NCI-H2196 treated with DMSO at 0.1 percent for 48 hours (cell line): ENCODE data around the gene LIN52.
"Not testable (repeated sequence)": the region's sequence is repeated elsewhere in the genome, so short reads cannot be mapped to it uniquely, and the experiment has no call there.

Experiments used
- DNase-seq: peaks from one replicate; lab custom pipeline; 2025; ENCODE audit not compliant: unreplicated experiment; lab: John Stamatoyannopoulos, UW

Gene LIN52

DNA sequence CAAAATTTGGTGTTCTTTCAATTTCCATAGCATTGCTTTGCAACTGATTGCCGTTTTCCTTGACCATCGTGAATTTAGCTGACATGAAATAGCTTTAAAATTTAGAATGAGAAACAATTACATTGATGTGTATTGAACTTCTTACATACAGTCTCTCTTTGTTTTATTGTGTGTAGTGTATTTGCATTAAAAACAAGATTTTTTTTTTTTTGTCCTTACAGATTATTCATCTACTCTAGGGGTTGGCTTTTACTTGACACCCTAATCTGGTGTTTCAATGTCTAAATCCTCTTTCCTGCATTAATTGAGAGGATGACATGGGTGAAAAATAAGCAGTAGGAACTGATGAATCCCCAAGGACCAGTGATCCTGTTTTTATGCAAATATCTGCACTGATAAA is 20.6 kb downstream of the LIN52 start:
- DNase-seq, result no peak

DNA sequence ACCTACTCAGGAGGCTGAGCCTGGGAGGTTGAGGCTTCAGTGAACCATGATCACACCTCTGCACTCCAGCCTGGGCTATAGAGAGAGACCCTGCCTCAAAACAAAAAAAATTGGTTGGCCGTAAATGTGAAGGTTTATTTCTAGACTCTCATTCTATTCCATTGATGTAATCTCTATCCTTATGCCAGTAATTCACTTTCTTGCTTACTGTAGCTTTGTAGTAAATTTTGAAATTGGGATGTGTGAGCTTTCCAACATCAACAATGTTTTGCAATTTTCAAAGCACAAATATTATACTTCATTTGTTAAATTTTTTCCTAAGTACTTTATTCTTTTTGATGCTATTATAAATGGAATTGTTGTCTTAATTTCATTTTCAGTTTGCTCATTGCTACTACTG is 24.6 kb downstream of the LIN52 start:
- no peak for DNase-seq

DNA sequence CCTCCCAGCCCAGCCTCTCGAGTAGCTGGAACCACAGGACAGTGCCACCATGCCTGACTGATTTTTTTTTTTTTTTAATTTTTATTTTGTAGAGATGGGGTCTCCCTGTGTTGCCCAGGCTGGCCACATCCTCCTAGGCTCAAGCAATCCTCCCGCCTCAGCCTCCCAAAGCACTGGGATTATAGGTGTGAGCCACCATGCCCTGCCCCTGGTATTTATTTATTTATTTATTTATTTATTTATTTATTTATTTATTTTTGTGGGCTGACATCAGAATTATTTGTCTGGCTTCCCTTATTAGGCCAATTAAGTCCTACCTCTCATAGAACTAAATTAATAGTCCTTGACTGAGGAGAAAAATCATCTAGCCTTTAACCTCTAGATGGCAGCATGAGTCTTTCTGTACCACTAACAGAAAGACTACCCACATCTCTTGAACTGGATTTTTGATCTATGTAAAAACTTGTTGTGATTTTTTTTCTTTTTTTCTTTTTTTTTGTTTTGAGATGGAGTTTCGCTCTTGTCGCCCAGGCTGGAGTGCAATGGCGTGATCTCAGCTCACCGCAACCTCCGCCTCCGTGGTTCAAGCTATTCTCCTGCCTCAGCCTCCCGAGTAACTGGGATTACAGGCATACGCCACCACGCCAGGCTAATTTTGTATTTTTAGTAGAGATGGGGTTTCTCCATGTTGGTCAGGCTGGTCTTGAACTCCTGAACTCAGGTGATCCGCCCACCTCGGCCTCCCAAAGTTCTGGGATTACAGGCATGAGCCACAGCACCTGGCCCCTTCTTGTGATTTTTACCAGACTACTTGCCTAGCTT is 26.9 kb downstream of the LIN52 start:
- peak; percentile 34 for DNase-seq

DNA sequence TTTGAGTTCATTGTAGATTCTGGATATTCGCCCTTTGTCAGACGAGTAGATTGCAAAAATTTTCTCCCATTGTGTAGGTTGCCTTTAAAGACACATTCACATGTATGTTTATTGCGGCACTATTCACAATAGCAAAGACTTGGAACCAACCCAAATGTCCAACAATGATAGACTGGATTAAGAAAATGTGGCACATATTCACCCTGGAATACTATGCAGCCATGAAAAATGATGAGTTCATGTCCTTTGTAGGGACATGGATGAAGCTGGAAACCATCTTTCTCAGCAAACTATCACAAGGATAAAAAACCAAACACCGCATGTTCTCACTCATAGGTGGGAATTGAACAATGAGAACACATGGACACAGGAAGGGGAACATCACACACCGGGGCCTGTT is 40.7 kb downstream of the LIN52 start:
- DNase-seq, result not testable (repeated sequence)

DNA sequence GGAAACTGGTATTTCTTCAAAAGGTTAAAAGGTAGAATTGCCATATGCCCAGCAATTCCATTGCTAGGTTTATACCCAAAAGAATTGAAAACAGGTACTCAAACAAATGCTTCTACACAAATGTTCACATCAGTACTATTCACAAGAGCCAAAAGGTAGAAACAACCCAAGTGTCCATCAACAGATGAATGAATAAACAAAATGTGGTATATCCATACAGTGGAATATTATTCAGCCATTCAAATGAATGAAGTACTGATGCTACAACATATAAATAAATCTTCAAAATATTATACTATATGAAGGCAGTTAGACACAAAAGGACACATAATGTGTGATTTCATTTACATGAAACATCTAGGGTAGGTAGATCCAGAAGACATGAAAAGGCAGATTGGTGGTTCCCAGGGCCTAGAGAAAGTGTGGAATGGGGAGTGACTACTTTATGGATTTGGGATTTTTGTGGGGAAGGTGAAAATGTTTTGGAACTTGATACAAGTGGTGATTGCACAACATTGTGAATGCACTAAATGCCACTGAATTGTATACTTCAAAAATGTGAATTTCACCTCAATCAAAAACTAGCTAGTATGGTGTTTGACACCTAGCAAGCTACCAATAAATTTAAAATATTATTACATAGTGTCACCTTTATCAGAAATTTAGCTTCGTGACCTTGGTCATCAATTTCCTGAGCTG is 41.7 kb downstream of the LIN52 start:
- no peak for DNase-seq

DNA sequence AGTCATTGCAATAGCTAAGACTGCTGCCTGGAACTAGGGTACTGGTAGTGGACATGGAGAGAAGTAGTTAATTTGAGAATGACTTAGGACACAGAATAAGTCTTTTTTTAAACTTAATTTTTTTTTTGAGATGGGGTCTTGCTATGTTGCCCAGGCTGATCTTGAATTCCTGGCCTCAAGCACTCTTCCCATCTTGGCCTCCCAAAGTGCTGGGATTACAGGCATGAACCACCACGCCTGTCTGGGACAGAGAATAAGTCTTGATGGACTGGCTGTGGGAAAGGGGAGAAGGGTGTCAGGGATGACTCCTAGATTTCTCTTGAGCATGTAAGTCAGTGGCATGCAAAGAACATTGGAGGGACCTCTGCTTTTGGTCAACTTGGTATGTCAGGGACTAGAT is 42.9 kb downstream of the LIN52 start:
- no peak for DNase-seq

DNA sequence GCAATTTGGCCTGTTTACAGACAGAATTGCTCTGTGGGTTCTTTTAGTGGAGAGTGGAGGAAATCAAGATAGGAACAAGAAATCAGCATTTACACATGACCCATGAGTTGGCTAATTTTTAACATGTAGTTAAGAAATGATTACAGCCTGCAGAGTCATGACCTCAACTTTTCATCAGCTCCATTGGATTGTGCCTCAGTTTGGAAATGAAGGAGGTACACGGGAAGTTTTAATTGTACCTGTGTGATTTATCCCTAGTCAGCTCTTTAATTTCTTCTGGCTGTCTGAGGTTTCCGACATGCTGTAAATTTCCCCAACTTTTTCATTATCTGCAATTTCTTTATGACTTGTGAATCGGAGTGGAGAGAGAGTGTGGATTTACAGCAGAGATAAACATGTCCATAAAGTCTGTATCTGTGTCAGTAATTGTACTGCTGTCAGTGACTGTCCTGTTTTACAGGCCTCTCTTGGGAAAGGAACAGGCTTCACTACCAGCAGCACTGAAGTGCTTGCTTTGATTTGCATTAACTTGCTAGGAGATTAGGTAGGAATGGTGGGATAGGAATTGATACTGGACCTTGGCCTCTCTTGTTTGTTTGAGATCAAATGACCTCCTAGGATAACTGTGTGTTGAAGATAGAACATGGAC is 49.2 kb downstream of the LIN52 start:
- no peak for DNase-seq

DNA sequence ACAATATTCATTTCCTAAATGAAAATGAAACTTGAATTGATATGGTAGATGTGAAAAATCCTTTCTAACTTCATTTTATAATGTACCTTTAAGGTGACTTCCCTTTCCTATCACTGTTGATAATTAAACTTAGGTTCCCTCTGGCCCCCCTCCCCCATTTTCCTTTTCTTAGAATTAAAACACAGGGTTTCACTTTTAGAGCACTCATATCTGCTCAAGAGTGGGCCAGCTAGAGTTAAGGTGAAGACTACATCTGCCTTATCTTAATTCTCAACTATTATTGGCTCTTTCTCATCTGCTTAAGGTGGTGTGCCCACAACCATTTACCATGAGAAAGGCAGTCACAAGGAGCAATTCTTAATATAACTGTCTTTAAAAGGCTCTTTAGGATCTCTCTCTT is 49.7 kb downstream of the LIN52 start:
- no peak for DNase-seq

DNA sequence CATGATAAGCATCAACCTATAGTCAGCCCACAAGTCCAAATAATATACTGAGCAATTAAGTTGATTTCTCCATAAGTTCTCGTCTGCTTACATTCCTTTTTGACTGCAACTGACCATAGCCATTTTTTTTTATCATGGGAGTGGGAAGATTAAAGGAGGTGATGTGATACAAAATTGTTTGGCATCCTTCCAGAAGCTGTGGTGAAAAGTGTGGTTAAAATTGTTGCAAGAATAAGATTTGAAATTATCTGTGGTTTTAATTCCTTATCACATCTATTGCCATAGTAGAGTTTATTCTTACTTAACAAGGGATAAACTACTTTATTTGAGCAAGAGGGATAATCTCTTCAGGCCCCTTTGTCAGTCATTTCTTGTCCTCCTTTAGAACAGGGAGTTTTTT is 50.7 kb downstream of the LIN52 start:
- no peak for DNase-seq

DNA sequence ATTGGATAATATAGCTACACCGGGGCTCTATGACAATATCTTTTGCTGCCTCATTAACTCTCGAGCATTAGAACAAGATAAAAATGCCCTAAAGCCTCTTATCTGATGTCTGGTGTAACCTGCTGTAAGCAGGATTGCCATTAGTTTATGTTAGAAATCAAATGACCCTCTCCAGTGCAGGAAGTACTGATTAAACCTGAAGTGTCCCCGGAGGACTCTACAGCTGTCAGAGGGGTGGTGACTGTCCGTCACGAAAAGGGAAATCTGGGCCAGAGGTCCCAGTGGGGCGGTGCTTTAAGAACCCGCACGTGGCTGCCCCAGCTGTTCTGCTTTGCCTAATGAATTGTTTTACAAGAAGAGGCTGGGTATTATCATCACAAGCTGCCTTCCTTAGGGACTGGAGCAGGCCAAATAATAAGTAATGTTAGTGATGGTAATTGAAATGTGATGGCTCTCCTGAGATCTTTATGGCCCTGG is 55.7 kb downstream of the LIN52 start:
- DNase-seq, result peak; percentile 67

DNA sequence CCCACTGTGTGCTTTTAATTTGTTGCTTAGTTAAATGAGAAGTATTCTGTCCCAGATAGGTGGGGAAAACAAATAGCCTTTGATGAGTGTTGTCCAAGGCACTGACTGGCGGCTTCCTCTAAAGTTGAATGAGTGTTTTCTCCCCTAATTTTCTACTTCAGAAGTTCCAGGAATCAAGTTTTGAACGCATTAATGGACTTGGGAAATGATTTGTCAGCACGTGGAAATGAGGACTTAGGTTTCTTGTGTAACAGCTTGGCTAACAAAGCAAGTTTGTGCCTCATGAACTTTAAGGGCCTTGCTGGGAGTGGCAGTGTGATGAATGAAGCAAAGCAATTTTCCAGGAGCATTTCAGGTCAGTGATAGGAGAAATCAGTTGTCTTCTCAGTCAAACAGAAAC is 56.9 kb downstream of the LIN52 start:
- no peak for DNase-seq

DNA sequence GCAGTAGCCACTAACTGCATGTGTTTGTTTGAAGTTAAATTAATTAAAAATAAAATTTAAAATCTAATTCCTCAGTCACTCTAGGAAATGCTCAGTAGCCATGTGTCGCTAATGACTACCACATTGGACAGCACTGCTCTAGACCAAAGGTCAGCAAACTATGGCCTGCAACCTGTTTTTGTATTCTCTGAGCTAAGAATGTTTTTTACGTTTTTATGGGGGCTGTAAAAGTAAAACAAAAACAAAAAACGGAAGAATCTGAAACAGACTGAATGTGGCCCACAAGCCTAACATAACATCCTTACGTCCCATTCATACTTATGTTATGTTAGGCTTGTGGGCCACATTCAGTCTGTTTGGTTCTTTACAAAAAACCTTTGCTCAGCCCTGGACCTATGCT is 57.8 kb downstream of the LIN52 start:
- DNase-seq, result no peak

DNA sequence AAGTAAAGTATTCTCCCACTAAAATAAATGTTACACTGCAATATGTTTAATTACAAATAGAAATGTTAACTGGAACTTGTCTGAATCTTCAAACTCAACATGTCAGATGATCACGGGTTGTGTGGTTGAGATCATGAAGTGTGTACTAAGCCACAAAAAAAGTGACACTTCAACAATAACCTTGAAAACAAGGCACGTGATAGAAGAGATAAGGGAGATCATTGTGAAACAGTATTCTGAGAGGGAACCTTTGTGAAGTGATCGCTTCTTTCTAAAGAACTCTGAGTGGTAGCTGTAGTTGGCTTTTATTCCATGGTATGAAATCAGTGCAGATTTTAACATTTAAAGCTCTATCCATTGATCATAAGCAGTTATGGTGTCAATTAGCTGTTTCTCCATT is 60.0 kb downstream of the LIN52 start:
- DNase-seq, result no peak

DNA sequence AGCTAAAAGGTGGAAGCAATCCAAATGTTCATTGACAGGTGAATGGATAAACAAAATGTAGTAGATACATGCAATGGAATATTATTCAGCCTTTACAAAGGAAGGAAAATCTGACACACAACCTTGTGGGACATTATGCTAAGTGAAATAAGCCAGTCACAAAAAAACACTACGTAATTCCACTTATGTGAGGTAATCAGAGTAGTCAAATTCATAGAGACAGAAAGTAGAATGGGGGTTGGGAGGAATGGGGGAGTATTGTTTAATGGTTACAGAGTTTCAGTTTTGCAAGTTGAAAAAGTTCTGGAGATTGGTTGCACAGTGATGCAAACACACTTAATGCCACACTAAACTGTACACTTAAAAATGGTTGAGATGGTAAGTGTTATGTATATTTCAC is 62.8 kb downstream of the LIN52 start:
- DNase-seq, result no peak

DNA sequence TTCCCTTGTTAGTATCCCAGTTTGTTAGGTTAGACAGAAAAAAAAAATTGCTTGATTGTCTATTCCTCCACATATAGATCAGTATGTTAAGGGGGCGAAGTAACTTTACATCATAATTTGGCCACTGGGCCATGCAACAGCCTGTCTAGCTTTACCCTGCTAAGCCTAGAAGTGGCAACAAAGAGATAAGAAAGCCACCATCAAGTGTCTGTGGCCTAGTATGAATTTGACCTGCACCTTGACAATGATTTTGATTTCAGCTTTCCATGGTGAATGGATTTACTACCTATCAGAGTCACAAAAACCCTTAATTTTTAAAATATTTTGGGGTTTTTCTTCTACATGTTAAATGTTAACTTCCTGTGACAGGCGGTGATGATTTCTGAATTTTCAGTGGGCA is 63.9 kb downstream of the LIN52 start:
- DNase-seq, result no peak

DNA sequence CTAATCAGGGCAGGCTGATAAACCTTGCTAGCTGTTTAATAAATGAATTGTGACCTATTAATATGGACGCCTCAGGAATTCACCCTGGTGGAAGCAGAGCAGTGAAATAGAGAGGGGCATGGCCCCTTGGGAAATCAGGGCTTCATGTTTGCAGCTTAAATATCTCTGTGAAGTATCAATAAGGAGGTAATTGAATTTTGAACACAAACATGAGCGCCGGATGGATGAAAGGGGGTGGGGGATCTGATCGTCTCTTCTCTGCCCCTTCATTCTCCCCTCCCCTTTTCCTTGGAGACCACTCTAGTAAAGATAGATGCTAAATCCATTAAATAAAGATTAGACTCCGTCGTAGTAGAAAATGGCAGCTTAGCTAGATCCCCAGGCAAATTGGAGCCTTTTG is 70.5 kb downstream of the LIN52 start:
- DNase-seq, result no peak

DNA sequence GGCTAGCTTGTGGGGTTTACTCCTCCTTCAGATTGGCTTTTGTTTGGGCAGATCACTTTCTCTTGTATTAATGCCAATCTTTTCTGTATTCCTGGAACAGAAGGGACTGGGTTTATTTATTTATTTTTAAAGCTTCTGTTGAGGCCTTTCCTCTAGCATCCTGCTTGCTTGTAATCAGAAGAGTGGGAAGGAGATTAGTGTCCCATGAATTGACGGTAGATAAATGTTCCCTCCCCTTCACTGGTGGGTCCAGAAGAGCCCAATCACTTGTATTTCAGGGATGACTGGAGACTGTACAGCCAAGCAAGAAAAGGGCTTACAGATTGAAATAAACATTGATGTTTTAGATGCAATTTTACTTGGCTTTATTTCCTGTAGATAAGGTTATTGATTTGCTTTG is 71.0 kb downstream of the LIN52 start:
- DNase-seq, result no peak

DNA sequence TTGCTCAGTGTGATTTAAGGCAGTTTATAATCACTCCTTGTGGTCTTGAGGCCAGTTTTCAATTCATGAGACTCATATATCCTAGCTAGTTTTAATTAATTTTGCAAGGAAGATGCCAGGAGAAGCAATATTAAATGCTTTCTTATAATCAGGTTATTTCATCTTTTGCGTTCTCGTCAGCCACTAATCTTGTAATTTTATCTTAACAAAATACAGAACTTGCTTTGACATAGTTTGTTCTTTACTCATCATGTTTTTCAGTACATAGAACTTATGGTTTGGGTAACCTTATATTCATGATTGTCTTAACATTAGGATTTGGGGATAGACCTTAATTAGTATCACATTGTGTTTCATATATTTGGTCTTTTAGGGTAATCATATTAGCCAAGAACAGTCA is 76.0 kb downstream of the LIN52 start:
- DNase-seq, result no peak

DNA sequence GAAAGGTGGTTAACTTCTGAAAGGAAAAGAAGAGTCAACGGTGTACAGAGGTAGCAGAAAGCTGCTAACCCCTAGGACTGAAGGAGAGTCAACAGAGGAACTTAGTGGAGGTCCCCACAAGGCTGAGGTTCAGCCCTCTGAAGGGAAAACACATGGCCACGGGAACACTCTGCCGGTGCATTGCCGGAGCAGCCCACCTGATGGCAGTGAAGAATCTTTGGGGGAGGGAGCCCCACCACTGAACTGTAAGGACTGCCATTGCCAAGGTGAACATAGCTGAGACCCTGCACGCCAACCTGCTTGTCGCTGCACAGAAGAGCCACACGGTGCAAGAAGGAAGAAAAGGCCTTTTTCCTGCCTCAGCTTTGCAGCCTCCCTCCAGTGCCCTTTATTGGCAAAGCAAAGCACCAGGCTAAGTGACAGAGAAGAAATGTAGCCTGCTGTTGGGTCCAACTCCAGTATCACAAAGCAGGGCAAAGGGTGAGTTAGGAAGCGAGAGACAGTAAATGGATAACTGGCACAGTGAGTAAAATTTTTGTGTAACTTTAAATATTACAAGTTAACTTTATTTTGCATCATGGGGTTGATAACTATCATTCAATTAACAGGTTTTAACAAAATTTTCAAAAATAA is 76.9 kb downstream of the LIN52 start:
- DNase-seq, result no peak

DNA sequence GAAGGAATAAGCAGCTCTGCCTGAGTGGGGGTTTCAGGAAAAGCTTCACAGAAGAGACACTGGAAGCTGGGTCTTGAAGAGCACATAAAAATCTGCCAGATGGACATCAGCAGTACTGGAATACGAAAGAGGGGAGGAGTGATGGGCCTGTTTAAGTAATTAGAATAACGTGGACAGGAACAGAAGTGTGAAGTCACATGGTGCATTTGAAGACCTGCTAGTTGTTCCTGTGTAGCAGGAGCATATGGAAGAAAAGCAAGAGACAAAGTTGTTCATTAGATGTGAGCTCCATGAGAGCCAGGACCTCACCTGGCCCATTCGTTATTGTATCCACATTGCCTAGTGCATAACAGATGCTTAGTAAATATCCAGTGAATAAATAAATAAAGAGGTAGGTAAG is 85.2 kb downstream of the LIN52 start:
- DNase-seq, result no peak

DNA sequence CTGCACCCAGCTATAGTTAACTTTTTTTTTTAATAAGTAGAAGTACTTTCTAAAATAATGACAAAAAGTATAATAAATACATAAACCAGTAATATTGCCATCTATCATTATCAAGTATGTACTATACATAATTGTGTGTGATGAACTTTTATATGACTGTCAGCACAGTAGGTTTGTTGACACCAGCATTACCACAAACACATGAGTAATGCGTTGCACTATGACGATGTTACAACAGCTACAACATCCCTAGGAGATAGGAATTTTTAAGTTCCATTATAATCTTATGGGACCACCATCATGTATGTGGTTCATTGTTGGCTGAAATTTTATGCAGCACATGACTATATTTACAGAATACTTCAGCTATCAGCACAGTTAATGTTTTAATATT is 91.6 kb downstream of the LIN52 start:
- DNase-seq, result no peak

DNA sequence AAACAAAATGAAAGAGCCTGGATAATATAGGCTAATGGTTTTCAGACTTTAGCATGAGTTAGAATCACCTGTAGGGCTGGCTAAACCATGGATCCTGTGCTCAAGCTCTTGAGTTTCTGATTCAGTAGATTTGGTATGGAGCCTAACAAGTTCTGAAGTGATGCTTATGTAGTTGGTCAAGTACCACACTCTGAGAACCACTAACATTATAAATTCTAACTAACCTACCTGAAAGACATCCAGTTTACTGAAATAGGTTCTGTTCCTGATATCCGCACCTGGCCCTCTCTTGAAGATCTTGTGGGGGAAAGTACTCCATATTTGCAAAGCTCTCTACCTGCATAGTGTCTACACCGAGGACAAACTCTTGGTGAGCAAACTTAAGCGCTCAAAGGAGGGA is 95.1 kb downstream of the LIN52 start:
- no peak for DNase-seq
